OCI-LY7 (cell line): Measurements from ENCODE around the gene COL16A1. TPM values are rescaled to one million over a fixed set of nuclear protein-coding genes. Genes with fewer than 3 reads are reported as not detected.

Experiments used
- BruUV-seq: library from RNA; stranded (reverse); fragments of 400-500 nt; replicated peaks from 2 replicates; lab custom pipeline; 2021; lab: Mats Ljungman, UMichigan
- CTCF ChIA-PET: fragments of 300-600 bp; sonication (Branson Sonifier 250); formaldehyde crosslinking; loops from one replicate; lab custom pipeline; 2022; ENCODE audit warnings: antibody characterized with exemption; ENCODE audit not compliant: unreplicated experiment; lab: Charles Lee
- POLR2A ChIA-PET: fragments of 300-600 bp; sonication (Branson Sonifier 250); formaldehyde crosslinking; loops from one replicate; lab custom pipeline; 2022; ENCODE audit warnings: antibody characterized with exemption; lab: Charles Lee
- DNase-seq: peaks from one replicate; pipeline ENCODE4 v3.0.0-alpha.2; 2015; ENCODE audit warnings: low spot score
- H2AFZ ChIP-seq: fragments of 200-600 bp; sonication (generic), shearing (Covaris generic); 2 replicates; pipeline ENCODE4 v1.6.1; 2014; ENCODE audit warnings: mild to moderate bottlenecking, antibody characterized with exemption, low read length, moderate library complexity
- H3K27ac ChIP-seq: fragments of 200-600 bp; sonication (generic); 2 replicates; pipeline ENCODE4 v1.5.1; 2014; ENCODE audit warnings: mixed run types, low read depth, mild to moderate bottlenecking, moderate library complexity, low read length, inconsistent platforms; ENCODE audit not compliant: poor library complexity, severe bottlenecking
- H3K36me3 ChIP-seq: fragments of 200-600 bp; sonication (generic); 2 replicates; pipeline ENCODE4 v1.6.1; 2014; ENCODE audit warnings: mild to moderate bottlenecking, antibody characterized with exemption, low read length, moderate library complexity, mixed read lengths; ENCODE audit not compliant: insufficient read depth
- H3K4me1 ChIP-seq: fragments of 200-600 bp; sonication (generic); 2 replicates; pipeline ENCODE4 v1.5.1; 2014; ENCODE audit warnings: mild to moderate bottlenecking, low read length; ENCODE audit not compliant: insufficient read depth, poor library complexity, severe bottlenecking
- H3K4me2 ChIP-seq: fragments of 200-600 bp; sonication (generic); 2 replicates; pipeline ENCODE4 v1.6.1; 2014; ENCODE audit warnings: mild to moderate bottlenecking, low read length
- H3K4me3 ChIP-seq: fragments of 200-600 bp; sonication (generic); 2 replicates; pipeline ENCODE4 v1.5.1; 2014; ENCODE audit warnings: mild to moderate bottlenecking, low read depth, low read length; ENCODE audit not compliant: poor library complexity, severe bottlenecking
- H3K79me2 ChIP-seq: fragments of 200-600 bp; sonication (generic); 2 replicates; pipeline ENCODE4 v1.6.1; 2016; ENCODE audit warnings: low read depth, mild to moderate bottlenecking, low read length, moderate library complexity, mixed read lengths; ENCODE audit not compliant: insufficient read depth
- H3K9me2 ChIP-seq: fragments of 200-600 bp; sonication (generic); 2 replicates; pipeline ENCODE4 v1.6.1; 2016; ENCODE audit warnings: mild to moderate bottlenecking, low read length, mixed read lengths; ENCODE audit not compliant: insufficient read depth
- H3K9me3 ChIP-seq: fragments of 200-600 bp; sonication (generic); 2 replicates; pipeline ENCODE4 v1.6.1; 2014; ENCODE audit warnings: mild to moderate bottlenecking, mixed run types, low read length, mixed read lengths
- H4K20me1 ChIP-seq: fragments of 200-600 bp; sonication (generic); 2 replicates; pipeline ENCODE4 v1.6.1; 2014; ENCODE audit warnings: mild to moderate bottlenecking, antibody characterized with exemption, low read length, moderate library complexity, mixed read lengths; ENCODE audit not compliant: insufficient read depth
- CTCF ChIP-seq: fragments of 200-600 bp; sonication (generic); conservative IDR thresholded peaks from 2 replicates; pipeline ENCODE4 v1.5.1; 2014; ENCODE audit warnings: mild to moderate bottlenecking, antibody characterized with exemption, low read length, moderate library complexity, mixed read lengths
- EZH2phosphoT487 ChIP-seq: fragments of 200-600 bp; sonication (generic); IDR thresholded peaks from 2 replicates; pipeline ENCODE4 v1.6.1; 2018; ENCODE audit warnings: low read depth, borderline replicate concordance, mild to moderate bottlenecking, mixed run types, antibody characterized with exemption, low read length, moderate library complexity, mixed read lengths
- intact Hi-C: fragments of 100-400 bp; cut with micrococcal nuclease; formaldehyde crosslinking; loops from one replicate; pipeline ENCODE4 v1.10.0; 2022; ENCODE audit not compliant: unreplicated experiment
- total RNA-seq, 2 experiments: library from RNA; depleted of rRNA in 1 of 2; stranded (reverse); fragments of >200 nt in 1 of 2; shearing (Covaris generic) in 1 of 2; gene quantifications; 2 replicates each; pipeline ENCODE4 v1.2.3, GENCODE V29; 2014 to 2022

COL16A1 gene
- total RNA-seq, 2 experiments from 2014 or later, result not detected

DNA sequence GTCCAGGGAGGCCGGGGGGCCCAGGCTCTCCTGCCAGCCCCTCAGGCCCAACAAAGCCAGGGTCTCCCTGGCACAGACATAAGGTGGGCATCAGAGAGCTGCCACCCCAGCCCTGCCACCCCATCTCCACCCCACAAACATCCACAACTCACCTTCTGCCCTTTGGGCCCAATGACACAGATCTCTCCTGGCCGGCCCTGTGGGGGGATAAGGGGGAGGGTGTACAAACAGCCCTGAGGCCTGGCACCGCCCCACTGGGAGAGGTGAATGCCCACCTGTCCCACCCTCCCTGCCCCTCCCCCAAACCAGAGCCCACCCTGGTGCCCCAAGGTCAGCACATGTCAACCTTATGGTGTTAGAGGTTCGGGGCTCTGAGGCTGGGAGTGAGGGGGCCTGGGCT lies 12.4 kb downstream of the COL16A1 start:
- Histone ChIP-seq H2AFZ (no peak overlapping the region), H3K9me3 (no peaks in the 10 kb centered on the region), H3K27ac (no peak overlapping the region), H4K20me1 (no peaks in the 10 kb centered on the region), H3K4me3 (no peak overlapping the region), H3K36me3 (no peaks in the 10 kb centered on the region), H3K79me2 (no peaks in the 10 kb centered on the region), H3K9me2 (no peaks in the 10 kb centered on the region), H3K4me2 (no peak overlapping the region), H3K4me1 (no peaks in the 10 kb centered on the region)
- no TSS peak for BruUV-seq
- TF ChIP-seq CTCF (no peak), EZH2phosphoT487 (no peak)
- ChIA-PET CTCF (no interaction called here), POLR2A (no interaction called here)
- intact Hi-C loops, result no loop called here
- no peak for DNase-seq

GRCh38 chr1:31690921-31691320 lies 12.9 kb downstream of the COL16A1 start:
- no peaks in the 10 kb centered on the region for H3K36me3 ChIP-seq
- no peak overlapping the region for H3K4me3 ChIP-seq
- no peak overlapping the region for H3K4me2 ChIP-seq
- no peaks in the 10 kb centered on the region for H3K79me2 ChIP-seq
- no peak overlapping the region for H3K27ac ChIP-seq
- no peaks in the 10 kb centered on the region for H4K20me1 ChIP-seq
- ChIA-PET POLR2A (no interaction called here), CTCF (no interaction called here)
- intact Hi-C loops, result no loop called here
- DNase-seq, result no peak
- BruUV-seq, result no TSS peak
- H3K9me2 ChIP-seq, result no peaks in the 10 kb centered on the region
- TF ChIP-seq EZH2phosphoT487, result no peak
- H2AFZ ChIP-seq, result no peak overlapping the region
- H3K9me3 ChIP-seq, result no peaks in the 10 kb centered on the region
- H3K4me1 ChIP-seq, result no peaks in the 10 kb centered on the region

GRCh38 chr1:31689854-31690253 lies 14.0 kb downstream of the COL16A1 start:
- Histone ChIP-seq H3K4me3 (no peak overlapping the region), H3K79me2 (no peaks in the 10 kb centered on the region), H3K36me3 (no peaks in the 10 kb centered on the region), H3K9me2 (no peaks in the 10 kb centered on the region), H3K4me1 (no peaks in the 10 kb centered on the region), H3K27ac (no peak overlapping the region), H3K4me2 (no peak overlapping the region), H4K20me1 (no peaks in the 10 kb centered on the region), H2AFZ (no peak overlapping the region), H3K9me3 (no peaks in the 10 kb centered on the region)
- TF ChIP-seq EZH2phosphoT487 (no peak), CTCF (no peak)
- intact Hi-C loops, result no loop called here
- ChIA-PET POLR2A (no interaction called here), CTCF (no interaction called here)
- no TSS peak for BruUV-seq
- DNase-seq, result no peak
